NCI-H2196 (cell line): ENCODE measurements around the gene CXCL13.
"Not testable (repeated sequence)": the region's sequence is repeated elsewhere in the genome, so short reads cannot be mapped to it uniquely, and the experiment has no call there.

Experiments used
- DNase-seq: peaks from one replicate; lab custom pipeline; 2025; ENCODE audit not compliant: unreplicated experiment; lab: John Stamatoyannopoulos, UW

CXCL13 gene

GRCh38 chr4:77605210-77605902 lies at the start of gene CXCL13:
Gene CXCL13 (plus strand): TSS chr4:77605820. CDS start chr4:77605866, 46 bp downstream.
- no peak for DNase-seq

GRCh38 chr4:77560170-77560569 lies 45.5 kb upstream of the CXCL13 start:
- no peak for DNase-seq

- not testable (repeated sequence) for DNase-seq
Measured at GRCh38 chr4:77561720-77562119, 43.9 kb upstream of the CXCL13 start.

GRCh38 chr4:77564231-77564630 lies 41.4 kb upstream of the CXCL13 start:
- DNase-seq = no peak

GRCh38 chr4:77566148-77566547 lies 39.5 kb upstream of the CXCL13 start:
- no peak for DNase-seq

- DNase-seq = no peak
Measured at GRCh38 chr4:77567549-77567948, 38.1 kb upstream of the CXCL13 start.

- DNase-seq = not testable (repeated sequence)
Measured at GRCh38 chr4:77570508-77571214, 35.0 kb upstream of the CXCL13 start.

GRCh38 chr4:77576351-77576750 lies 29.3 kb upstream of the CXCL13 start:
- no peak for DNase-seq

- no peak for DNase-seq
Measured at GRCh38 chr4:77578145-77578544, 27.5 kb upstream of the CXCL13 start.

- DNase-seq = no peak
Measured at GRCh38 chr4:77579406-77580076, 26.1 kb upstream of the CXCL13 start.

- no peak for DNase-seq
Measured at GRCh38 chr4:77581724-77582123, 23.9 kb upstream of the CXCL13 start.

- DNase-seq = no peak
Measured at GRCh38 chr4:77582156-77582555, 23.5 kb upstream of the CXCL13 start.

- DNase-seq = no peak
Measured at GRCh38 chr4:77582711-77583110, 22.9 kb upstream of the CXCL13 start.

- DNase-seq = no peak
Measured at GRCh38 chr4:77586951-77587383, 18.7 kb upstream of the CXCL13 start.

- DNase-seq = no peak
Measured at GRCh38 chr4:77590482-77590881, 15.1 kb upstream of the CXCL13 start.

- no peak for DNase-seq
Measured at GRCh38 chr4:77591532-77591931, 14.1 kb upstream of the CXCL13 start.

GRCh38 chr4:77593101-77593500 lies 12.5 kb upstream of the CXCL13 start:
- DNase-seq = no peak

GRCh38 chr4:77593993-77594392 lies 11.6 kb upstream of the CXCL13 start:
- DNase-seq = no peak

GRCh38 chr4:77595364-77595973 lies 10.2 kb upstream of the CXCL13 start:
- DNase-seq = no peak

- no peak for DNase-seq
Measured at GRCh38 chr4:77599378-77599777, 6.2 kb upstream of the CXCL13 start.
